SH-SY5Y (cell line): Measurements from ENCODE around the gene NKAIN1.

Experiments
- GATA2 ChIP-seq: IDR thresholded peaks from 2 replicates; pipeline ENCODE4 v1.6.1; 2011; ENCODE audit warnings: mild to moderate bottlenecking, low read depth, low read length
- GATA3 ChIP-seq: IDR thresholded peaks from 2 replicates; pipeline ENCODE4 v1.6.1; 2011; ENCODE audit warnings: low read depth, mild to moderate bottlenecking, low read length, moderate library complexity

NKAIN1 gene

DNA sequence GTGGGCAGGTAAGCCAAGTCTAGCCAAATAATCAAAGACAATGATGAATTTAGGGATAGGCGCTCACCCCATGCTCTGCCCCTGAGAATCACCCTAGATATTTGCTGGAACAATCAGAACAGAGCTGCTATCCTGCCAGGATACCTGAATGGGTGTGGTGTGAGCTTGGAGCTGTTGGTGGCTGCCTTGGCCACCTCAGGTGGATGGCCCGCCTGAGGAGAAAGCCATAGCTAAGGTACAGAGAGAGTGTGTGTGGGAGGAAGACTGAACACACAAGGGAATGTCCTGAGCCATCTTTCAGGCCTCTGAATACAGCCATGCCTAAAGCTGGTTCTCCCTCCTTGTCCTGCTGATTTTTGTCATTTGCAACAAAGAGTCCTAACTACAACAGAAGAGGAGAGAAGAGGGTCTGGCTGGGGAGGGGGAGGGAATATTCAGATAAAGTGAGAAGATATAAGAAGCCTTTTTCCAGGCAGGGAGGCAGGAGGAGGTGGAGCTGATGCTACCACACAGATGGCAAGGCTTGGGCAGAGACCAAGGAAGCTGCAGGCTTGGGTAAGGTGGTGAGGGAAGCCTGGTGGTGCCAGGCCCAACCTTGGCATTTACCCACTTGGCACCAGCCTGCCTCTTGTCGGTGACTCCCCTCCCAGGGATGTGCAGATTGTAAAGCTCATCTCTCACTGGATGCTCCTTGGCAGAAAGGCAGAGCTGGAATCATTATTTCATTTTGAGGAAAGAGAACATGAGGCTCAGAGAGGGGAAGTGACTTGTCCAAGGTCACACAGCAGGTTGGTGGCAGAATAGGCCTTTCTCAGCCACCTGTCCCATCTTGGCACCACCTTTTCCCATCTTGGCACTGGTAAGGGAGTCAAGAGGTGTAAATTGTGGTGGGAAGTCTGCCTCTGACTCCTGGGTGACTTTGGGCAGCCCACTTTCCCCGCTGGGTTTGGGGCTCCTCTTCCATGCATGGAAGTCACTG is 49.7 kb downstream of the NKAIN1 start:
- TF ChIP-seq GATA3 = no peak
- TF ChIP-seq GATA2 = no peak

DNA sequence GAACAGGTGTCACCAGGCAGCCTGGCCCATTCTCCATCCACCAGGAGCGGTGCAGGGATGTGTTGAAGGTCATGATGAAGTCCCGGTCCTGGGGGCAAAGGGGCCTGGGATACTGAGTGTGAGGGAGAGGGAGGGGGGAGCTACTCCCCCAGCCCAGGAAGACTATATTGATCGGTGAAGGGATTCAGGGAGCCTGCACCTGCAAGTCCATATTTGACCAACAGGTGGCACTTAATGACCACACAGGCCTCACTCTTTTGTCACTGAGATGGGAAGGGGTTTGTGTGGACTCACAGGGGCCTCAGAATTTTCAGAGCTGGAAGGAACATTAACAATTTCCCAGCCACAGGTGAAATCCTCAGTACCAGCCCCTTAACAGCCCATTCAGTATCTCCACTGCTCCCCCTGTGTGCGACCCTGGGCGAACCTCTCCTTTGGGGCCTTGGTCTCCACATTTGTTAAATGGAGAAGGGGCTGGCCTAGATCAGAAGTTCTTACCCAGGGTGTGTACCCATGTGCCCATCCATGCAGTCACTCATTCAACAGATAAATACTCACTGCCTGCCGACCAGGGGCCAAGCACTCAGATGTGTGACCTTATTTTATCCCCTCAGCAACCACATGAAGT is 55.6 kb downstream of the NKAIN1 start:
- TF ChIP-seq GATA3 = no peak
- TF ChIP-seq GATA2 = no peak

DNA sequence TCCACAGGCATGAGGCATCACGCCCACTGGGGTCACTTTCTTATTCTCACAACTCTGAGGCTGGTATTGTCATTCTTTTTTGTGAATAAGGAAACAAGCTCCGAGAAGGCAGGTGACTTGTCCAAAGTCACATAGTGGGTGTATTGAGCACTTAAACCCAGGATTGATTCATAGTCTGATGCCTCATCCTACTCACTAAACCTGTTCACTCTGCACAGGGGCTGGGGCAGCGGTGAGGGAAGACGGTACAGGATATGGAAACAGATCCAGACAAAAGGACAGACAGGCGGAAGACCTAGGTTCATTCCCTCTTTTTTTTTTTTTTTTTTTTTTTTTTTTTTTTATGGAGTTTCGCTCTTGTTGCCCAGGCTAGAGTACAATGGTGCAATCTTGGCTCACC is 56.6 kb downstream of the NKAIN1 start:
- TF ChIP-seq GATA3 (no peak), GATA2 (no peak)

DNA sequence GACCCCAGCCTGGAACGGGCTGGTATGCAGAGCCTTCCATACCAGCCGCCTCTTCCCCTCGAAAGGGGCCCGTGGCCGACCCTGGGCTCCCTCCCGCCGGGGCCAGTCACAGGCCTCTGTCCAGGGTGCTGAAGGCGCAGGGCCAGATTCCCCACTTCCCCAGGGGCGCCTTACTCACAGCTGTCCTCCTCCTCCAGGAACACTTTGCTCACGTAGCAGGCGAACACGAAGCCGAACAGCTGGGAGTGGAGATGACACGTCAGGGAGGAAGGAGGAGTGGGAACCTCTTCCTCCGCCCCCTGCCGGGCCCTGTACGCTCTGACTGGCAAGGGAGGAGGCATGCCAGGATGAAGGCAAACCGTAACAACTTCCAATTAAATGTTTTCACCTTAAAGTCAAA is 57.3 kb downstream of the NKAIN1 start:
- TF ChIP-seq GATA2 (no peak), GATA3 (no peak)

DNA sequence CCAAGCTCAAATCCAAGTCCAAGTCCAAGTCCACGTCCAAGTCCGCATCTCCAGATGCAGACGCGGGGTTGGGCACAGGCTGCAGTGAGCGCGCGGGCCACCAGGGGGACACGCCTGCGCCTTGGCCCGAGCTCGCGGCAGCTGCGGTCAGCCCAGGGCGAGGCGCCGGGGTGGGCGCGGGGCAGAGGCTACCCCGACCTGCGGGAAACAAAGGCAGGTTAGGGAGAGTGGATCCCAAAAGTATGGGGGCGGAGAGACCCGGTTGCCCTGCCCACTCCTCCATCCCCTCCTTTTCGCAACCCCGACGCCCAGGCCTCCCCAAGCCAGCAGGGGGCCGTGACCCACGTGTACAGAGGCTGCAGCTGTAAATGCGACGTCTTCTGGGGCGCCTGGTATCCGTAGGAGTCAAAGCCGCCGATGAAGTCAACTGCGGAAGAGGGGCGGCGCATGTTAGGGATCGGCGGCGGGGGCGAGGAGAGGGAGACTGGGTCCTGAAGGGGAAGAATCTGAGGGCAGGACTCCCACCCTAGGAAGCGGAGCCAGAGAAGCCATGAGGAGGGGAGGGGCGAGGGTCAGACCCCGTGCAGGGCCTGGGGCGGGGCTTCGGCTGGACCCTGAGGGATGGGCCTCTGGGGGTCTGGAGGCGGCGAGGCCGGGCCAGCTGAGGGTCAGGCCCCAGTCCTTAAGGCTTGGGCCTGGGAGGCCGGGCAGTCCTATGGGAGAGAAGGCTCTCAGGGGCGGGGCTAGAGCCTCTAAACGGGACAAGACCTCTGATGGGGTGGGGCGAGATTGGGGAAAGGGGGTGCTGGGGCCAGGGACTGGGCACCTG is 58.0 kb downstream of the NKAIN1 start:
- no peak for TF ChIP-seq GATA3

DNA sequence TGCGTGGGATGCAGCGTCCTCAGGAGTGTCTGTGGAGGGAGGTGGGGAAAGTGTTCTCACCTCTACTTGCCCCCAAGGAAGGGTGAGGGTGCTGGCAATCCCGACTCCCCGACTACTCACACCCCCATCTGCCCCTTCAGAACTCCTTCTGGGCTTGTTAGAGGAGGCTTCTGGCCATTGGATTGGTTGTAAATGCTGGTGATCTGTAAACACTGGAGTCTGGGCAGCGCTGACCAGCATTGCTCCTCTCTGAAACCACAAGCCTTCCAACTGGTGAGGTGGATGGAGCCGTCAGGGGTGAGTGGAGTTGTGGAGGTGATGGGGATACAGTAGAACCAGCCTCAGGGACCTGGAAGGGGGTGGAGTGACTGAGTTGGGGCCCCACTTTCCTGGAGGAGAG is 59.3 kb downstream of the NKAIN1 start:
- TF ChIP-seq GATA3 (no peak), GATA2 (no peak)

DNA sequence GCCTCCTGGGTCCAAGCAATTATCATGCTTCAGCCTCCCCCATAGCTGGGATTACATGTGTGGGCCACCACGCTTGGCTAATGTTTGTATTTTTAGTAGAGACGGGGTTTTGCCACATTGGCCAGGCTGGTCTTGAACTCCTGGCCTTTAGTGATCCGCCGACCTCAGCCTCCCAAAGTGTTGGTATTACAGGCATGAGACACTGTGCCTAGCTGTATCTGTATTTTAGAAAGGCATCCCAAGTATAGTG is 69.3 kb downstream of the NKAIN1 start:
- TF ChIP-seq GATA3 (no peak), GATA2 (no peak)

DNA sequence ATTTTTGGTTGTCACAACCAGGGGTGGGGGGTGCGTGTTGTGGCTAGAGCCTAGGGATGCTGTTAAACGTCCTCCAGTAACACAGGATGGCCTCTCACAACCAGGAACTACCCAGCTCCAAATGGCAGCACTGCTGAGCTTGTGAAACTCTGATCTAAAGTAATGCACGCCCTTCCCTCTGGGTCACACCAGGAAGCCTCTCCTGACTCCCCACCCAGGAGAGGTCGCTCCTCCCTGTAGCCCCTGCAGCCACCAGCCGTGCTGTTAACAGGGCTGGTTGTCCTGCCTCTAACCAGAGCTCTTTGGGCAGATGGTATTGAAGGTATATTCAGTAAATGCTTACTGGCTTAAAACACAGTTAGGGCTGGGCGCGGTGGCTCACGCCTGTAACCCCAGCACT is 73.2 kb downstream of the NKAIN1 start:
- TF ChIP-seq GATA2 (no peak), GATA3 (no peak)

DNA sequence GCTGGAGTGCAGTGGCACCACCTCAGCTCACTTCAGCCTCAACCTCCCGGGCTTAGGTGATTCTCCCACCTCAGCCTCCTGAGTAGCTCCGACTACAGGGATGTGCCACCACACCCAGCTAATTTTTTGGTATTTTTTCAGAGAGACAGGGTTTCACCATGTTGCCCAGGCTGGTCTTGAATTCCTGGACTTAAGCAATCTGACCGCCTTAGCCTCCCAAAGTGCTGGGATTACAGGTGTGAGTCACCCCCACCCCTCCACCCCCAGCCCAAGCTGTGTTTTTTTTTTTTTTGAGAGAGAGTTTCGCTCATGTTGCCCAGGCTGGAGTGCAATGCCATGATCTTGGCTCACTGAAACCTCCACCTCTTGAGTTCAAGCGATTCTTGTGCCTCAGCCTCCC is 75.4 kb downstream of the NKAIN1 start:
- no peak for TF ChIP-seq GATA2
- TF ChIP-seq GATA3 = no peak

DNA sequence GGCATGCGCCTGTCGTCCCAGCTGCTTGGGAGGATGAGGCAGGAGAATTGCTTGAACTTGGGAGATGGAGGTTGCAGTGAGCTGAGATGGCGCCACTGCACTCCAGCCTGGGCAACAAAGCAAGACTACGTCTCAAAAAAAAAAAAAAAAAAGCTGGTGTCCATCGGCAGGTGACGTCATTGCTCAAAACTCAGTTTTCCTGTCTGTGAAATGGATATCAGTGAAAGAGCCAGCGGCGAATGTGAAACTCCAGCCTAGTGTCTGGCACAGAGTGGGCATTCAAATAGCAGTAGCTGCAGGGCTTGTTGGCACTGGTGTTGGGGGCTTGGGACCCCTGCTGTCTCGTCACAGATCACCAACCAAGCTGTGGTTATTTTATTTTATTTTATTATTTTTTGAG is 75.8 kb downstream of the NKAIN1 start:
- no peak for TF ChIP-seq GATA2

DNA sequence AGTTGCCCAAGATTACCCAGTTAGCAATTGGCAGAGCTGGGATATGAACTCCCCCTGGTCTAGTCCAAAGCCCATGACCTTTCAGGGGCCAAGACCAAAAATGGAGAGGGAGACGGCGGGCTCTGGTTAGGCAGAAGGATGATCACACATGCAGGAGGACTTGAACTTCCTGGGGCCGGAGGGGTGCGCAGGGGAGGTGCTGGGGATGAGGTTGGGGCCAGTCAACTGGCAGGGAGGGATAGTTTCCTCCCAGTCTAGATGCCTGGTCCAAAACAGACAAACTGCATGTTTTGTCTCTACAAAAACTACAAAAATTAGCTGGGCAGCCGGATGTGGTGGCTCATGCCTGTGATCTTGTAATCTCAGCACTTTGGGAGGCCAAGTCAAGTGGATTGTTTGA is 78.1 kb downstream of the NKAIN1 start:
- TF ChIP-seq GATA3 = no peak
- no peak for TF ChIP-seq GATA2

DNA sequence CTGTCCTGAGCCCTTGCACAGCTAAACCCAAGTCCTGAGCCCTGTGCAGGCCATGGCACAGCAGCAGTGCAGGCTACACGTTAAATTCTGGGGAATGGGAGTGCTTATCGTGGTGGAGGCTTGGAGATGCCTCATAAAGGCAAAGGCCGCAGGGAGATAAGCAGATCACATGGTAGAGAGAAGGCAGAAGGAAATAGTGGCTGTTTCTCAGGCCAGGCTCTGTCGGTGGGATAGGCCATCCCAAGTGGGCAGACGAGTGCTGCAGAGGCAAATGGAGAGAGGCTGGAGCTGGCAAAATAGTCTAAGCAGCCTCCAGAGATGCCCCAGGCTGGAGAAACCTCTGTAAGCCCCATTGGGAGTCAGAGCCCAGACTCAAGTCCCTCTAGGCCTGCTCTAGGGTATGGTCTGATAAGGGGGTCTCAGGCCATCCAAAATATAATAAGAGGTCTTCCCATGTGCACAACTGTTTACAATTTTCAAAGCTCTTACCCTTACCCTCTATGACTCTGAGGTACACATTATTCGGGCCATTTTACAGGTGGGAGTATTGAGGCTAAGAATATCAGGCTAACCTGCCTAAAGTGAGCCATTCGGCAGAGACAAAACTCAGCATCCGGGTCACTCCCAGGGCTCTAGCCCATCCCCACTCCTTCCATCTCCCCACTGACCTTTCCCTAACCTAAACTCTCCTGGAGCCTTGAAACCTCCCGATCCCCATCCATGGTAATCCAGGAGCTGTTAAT is 79.6 kb downstream of the NKAIN1 start:
- TF ChIP-seq GATA2 (no peak), GATA3 (no peak)

DNA sequence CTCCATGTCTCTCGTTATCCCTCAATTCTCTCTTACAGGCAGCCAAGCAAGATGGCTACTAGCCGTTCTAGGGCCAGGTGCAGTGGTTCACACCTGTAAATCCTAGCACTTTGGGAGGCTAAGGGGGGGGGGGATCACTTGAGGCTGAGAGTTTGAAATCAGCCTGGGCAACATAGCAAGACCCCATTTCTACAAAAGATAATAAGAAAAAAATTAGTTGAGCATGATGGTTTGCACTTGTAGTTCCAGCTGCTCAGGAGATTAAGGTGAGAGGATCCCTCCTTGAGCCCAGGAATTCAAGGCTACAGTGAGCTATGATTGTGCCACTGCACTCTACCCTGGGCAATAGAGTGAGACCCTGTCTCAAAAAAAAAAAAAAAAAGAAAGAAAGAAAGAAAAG is 80.4 kb downstream of the NKAIN1 start:
- no peak for TF ChIP-seq GATA2
- no peak for TF ChIP-seq GATA3

DNA sequence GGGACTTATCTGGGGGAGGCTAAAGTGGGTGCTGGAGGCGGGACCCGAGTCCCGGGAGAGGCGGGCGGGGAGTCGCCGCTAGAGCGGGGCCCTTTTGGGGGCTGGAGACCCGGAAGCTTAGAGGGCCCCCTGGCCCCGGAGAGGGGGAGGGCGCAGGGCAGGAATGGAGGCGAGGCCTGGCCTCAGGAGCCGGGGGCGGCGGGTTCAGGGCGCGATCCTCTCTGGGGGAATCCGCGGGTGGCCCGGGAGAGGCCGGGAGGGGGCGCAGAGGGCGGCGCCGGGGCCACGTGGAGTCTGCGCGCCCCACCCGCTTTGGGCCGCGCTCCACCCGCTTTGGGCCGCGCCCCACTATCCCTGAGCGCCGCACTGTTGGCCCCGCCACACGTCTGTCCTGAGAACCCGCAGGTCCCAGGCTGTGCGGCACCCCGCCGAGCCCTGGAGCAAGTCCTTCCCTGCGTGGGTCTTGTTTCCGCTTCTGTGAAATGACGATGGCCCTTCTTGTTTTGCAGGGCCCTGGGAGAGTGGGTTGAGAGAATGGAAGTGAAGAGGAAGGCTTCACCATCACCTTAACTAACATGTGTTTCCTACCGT is 84.4 kb downstream of the NKAIN1 start:
- TF ChIP-seq GATA2 = no peak
- TF ChIP-seq GATA3 = no peak
